ENCODE results near the gene HIGD2A.

HIGD2A gene

DNA sequence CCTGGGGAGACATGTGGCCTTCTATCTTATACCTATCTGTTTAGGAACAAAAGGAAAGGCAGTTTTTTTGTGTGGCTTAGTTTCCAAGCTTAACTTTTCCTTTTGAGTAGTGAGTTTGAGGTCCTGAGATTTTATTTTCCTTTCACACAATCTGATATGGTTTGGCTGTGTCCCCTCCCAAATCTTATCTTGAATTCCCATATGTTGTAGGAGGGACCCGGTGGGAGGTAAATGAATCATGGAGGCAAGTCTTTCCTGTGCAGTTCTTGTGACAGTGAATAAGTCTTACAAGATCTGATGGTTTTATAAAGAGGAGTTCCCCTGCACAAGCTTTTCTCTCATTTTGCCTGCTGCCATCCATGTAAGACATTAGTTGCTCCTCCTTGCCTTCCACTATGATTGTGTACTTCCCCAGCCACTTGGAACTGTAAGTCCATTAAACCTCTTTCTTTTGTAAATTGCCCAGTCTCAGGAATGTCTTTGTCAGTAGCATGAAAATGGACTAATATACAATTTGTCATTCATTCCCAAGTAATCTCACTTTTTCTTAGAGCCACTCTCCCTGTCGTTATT lies 32.5 kb downstream of the HIGD2A start:
- H3K27ac ChIP-seq: no peak overlapping the region
- no peak for TF ChIP-seq ZFX (IDR thresholded peaks at IDR 0.05; ENCODE audit: borderline replicate concordance)
- TF ChIP-seq, protein P1, sequence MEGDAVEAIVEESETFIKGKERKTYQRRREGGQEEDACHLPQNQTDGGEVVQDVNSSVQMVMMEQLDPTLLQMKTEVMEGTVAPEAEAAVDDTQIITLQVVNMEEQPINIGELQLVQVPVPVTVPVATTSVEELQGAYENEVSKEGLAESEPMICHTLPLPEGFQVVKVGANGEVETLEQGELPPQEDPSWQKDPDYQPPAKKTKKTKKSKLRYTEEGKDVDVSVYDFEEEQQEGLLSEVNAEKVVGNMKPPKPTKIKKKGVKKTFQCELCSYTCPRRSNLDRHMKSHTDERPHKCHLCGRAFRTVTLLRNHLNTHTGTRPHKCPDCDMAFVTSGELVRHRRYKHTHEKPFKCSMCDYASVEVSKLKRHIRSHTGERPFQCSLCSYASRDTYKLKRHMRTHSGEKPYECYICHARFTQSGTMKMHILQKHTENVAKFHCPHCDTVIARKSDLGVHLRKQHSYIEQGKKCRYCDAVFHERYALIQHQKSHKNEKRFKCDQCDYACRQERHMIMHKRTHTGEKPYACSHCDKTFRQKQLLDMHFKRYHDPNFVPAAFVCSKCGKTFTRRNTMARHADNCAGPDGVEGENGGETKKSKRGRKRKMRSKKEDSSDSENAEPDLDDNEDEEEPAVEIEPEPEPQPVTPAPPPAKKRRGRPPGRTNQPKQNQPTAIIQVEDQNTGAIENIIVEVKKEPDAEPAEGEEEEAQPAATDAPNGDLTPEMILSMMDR (IDR thresholded peaks at IDR 0.05): no peak

DNA sequence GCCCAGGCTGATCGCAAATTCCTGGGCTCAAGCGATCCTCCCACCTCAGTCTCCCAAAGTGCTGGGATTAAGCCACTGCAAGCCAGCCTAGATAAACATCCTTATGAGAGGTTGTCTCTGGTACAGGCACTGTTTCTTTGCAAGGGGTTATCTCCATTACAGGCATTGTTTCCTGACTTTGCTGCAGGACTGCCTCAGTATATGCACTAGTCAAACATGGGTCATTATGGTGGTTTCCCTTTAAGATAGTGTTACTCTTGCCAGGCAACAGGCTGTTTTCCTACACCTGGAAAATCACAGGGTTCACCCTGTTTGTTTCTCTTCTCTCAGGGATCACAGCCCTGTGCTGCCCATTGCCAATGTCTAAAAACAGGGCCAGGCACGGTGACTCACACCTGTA lies 35.6 kb downstream of the HIGD2A start:
- no peak for TF ChIP-seq ZFX (IDR thresholded peaks at IDR 0.05; ENCODE audit: borderline replicate concordance)
- TF ChIP-seq, protein P1 (IDR thresholded peaks at IDR 0.05): no peak

DNA sequence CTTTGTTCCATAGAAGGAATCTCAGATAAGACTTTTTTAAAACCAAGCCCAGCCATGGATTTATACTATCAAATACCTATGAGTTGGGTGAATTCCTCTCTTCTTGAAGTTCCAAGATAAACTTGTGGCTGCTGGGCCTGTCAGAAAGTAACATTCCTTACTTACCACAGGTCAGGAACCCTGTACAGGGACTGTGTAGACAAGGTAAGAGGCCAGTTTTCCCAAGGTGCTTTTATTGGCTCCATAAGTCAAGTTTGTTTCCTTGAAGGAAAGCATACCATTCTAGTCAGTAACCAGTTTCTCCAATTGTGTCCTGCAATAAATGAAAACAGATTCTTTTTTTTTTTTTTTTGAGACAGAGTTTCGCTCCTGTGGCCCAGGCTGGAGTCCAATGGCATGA lies 36.6 kb downstream of the HIGD2A start:
- TF ChIP-seq, protein P1 (IDR thresholded peaks at IDR 0.05): no peak
- no peak for TF ChIP-seq ZFX (IDR thresholded peaks at IDR 0.05; ENCODE audit: borderline replicate concordance)
- no peak overlapping the region for H3K27ac ChIP-seq

More for the DNA sequence above, 35.6 kb downstream of the HIGD2A start:
- H3K27ac ChIP-seq: no peak overlapping the region

DNA sequence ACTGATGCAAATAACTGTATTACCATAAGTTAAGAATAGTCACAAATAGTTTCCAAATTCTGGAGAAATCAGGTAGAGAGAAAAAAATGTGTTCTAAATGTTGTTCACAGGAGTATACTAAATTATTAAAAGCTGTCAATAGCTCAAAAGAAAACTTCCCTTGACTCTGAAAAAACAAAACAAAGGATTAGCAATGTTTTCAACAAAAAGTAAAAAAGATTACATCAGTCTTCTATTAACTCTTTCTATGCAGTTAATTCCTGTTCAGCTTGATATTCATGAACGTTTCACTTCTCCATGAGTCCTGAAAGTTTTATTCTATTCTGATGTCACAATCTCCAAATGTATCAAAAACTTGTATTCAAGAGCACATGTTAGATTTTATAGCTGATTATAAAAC lies 37.2 kb downstream of the HIGD2A start:
- TF ChIP-seq ZFX (IDR thresholded peaks at IDR 0.05; ENCODE audit: borderline replicate concordance): no peak

DNA sequence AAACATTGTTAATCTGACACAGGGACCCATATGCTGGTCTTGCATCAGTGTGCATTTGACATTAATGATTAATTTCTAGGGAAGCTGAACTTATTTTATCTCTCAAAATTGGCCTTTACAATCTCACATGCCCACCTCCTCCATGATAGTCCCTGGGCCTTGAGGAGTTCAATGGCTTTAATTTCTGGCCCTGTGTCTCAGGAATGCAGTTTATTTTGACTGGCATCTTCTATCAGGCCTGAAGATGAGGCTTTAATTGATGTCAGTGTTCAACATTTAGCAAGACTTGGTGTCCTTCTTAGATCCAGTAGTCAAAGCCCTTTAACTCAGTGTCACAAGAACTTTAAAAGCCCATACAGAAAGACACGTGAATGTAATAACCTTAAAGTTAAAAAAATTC lies 38.3 kb downstream of the HIGD2A start:
- no peak overlapping the region for H3K27ac ChIP-seq
- no peak for TF ChIP-seq ZFX (IDR thresholded peaks at IDR 0.05; ENCODE audit: borderline replicate concordance)

More for the DNA sequence above, 37.2 kb downstream of the HIGD2A start:
- no peak overlapping the region for H3K27ac ChIP-seq

DNA sequence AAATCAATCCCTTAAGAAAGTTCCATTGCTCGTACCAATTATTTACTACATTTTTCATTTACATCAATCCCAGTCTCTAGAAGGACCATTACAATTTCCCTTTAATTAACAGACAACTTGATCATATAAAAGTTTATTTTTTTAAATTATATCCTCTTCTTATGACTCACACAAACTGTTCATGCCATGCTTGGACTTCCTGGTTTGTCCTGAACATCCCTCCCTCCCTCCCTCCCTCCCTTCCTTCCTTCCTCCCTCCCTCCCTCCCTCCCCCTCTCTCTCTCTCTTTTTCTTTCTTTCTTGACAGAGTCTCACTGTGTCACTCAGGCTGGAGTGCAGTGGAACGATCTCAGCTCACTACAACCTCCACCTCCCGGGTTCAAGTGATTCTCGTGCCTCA lies 39.4 kb downstream of the HIGD2A start:
- no peak overlapping the region for H3K27ac ChIP-seq

DNA sequence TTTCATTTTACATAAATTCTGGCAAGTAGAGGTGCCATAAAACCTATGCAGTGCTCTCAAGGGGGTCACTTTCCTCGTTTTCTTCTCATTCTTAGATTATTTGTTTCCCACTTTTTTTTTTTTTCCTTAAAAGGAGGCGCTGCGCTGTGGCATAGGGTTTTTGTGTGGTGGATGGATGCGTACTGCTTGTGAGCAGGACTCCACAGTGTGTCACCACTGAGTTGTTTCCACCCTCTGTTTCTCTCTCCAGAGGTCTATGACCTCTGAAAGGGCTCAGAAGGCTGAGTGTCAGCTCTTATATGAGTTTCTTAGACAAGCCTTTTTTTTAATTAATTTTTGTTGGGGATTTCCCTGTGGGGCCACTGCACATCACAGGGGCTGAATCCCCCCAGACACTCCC lies 41.4 kb downstream of the HIGD2A start:
- TF ChIP-seq ZFX (IDR thresholded peaks at IDR 0.05; ENCODE audit: borderline replicate concordance): no peak
- TF ChIP-seq, protein P1 (IDR thresholded peaks at IDR 0.05): no peak

More for the DNA sequence above, 39.4 kb downstream of the HIGD2A start:
- TF ChIP-seq, protein P1 (IDR thresholded peaks at IDR 0.05): no peak
- no peak for TF ChIP-seq ZFX (IDR thresholded peaks at IDR 0.05; ENCODE audit: borderline replicate concordance)

DNA sequence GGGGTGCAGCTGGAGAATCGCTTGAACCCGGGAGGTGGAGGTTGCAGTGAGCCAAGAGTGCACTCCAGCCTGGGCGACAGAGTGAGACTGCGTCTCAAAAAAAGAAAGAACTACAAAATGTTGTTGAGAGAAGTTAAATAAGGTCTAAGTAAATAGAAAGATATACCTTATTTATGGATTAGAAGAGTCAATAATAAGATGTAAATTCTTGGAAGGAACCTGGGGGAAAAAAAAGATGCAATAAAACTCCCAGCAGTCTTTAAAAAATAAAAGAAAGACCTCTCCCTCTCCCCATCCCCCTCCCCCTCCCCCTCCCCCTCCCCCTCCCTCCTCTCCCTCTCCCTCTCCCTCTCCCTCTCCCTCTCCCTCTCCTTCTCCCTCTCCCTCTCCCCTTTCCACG lies 44.2 kb downstream of the HIGD2A start:
- H3K27ac ChIP-seq: no peak overlapping the region
- no peak for TF ChIP-seq ZFX (IDR thresholded peaks at IDR 0.05; ENCODE audit: borderline replicate concordance)
- TF ChIP-seq, protein P1 (IDR thresholded peaks at IDR 0.05): no peak

More for the DNA sequence above, 41.4 kb downstream of the HIGD2A start:
- no peak overlapping the region for H3K27ac ChIP-seq
